ENCODE measurements around the gene CHST9. TPM values are rescaled to one million over a fixed set of nuclear protein-coding genes. Genes with fewer than 3 reads are reported as not detected.

Gene CHST9
- total and polyA plus RNA-seq, 2 of the 4 experiments (the other 2 are of a cell fraction) = not detected

DNA sequence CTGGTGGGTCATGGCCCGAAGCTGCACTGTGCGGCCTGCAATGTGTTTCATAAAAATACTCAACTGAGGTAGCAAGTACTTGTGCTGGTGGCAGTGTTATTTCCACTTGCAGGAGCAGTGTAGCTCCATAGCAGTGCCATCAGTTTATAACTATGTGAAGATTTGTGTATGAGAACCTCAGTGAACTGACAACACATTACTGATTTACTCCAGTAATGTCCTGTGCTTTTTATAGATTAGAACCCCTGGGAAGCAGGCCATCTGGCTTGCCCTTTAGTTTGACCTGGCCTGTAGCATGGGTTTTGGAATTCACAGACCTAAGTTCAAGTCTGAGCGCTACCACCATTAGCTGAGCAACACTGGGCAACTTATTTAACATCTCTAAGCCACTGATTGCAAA lies 219.9 kb downstream of the CHST9 start:
- in situ Hi-C loops (cut with MboI; ENCODE audit: low sequenced_read_pairs) (no loop called here), intact Hi-C loops (cut with micrococcal nuclease) (no loop called here), dilution Hi-C loops (cut with HindIII; ENCODE audit: low sequenced_read_pairs, unreplicated experiment) (no loop called here)
- H2BK20ac ChIP-seq (ENCODE audit: low read depth, low read length) = no peak overlapping the region
- no peak overlapping the region for H3K4ac ChIP-seq (ENCODE audit: low read depth, low read length)
- H3K9ac ChIP-seq (ENCODE audit: low read depth, low read length) = no peak overlapping the region
- no peak overlapping the region for H2BK120ac ChIP-seq (ENCODE audit: low read depth, low read length)
- H2AK9ac ChIP-seq (replicated peaks; ENCODE audit: low read depth, low read length, poor library complexity) = no peak overlapping the region
- no peak overlapping the region for H3K27ac ChIP-seq (ENCODE audit: insufficient read depth, low read length)
- H4K20me1 ChIP-seq (ENCODE audit: insufficient read depth, low read length) = no peaks in the 10 kb centered on the region
- ChIA-PET POLR2A (ENCODE audit: unreplicated experiment) (no interaction called here), CTCF (no interaction called here)
- no peak overlapping the region for H3K4me3 ChIP-seq (ENCODE audit: insufficient read depth, low read depth, low read length)
- H4K91ac ChIP-seq (ENCODE audit: insufficient read depth, low read depth, low read length) = no peak overlapping the region
- WGBS, 2 experiments (ENCODE audit: extremely low coverage in 2 of 2, insufficient read length in 1 of 2) = no CpG with 5 or more reads among the region's 3 CpGs
- H3K14ac ChIP-seq (replicated peaks; ENCODE audit: low read depth, low read length) = no peak overlapping the region
- no TSS peak for BruUV-seq (replicated peaks)
- DNase-seq (no peak), ATAC-seq (ENCODE audit: low read depth) (no peak)
- no peaks in the 10 kb centered on the region for H3K4me1 ChIP-seq (ENCODE audit: control insufficient read depth, insufficient read depth, low read length)
- no peak overlapping the region for H2AK5ac ChIP-seq (ENCODE audit: low read depth, low read length)
- H3K18ac ChIP-seq (ENCODE audit: low read depth, low read length) = no peak overlapping the region
- no peak overlapping the region for H3K23ac ChIP-seq (ENCODE audit: low read depth, low read length)
- no peak overlapping the region for H3K4me2 ChIP-seq (ENCODE audit: low read depth, low read length)
- no peak overlapping the region for H2BK5ac ChIP-seq (ENCODE audit: low read depth, low read length, poor library complexity, severe bottlenecking)
- no peak overlapping the region for H3K56ac ChIP-seq (ENCODE audit: extremely low read depth, insufficient read depth, low read length)
- H4K5ac ChIP-seq (ENCODE audit: low read depth, low read length) = no peak overlapping the region
- H3K9me3 ChIP-seq (ENCODE audit: control insufficient read depth, insufficient read depth, low read length) = no peaks in the 10 kb centered on the region
- no peaks in the 10 kb centered on the region for H3K36me3 ChIP-seq (ENCODE audit: control insufficient read depth, insufficient read depth, low read length)
- H3K27me3 ChIP-seq (ENCODE audit: control insufficient read depth, insufficient read depth, low read length) = no peaks in the 10 kb centered on the region
- H2AFZ ChIP-seq (replicated peaks; ENCODE audit: low read length, poor library complexity) = no peak overlapping the region
- no peak overlapping the region for H2BK15ac ChIP-seq (ENCODE audit: low read depth, low read length)
- TF ChIP-seq, protein P1, sequence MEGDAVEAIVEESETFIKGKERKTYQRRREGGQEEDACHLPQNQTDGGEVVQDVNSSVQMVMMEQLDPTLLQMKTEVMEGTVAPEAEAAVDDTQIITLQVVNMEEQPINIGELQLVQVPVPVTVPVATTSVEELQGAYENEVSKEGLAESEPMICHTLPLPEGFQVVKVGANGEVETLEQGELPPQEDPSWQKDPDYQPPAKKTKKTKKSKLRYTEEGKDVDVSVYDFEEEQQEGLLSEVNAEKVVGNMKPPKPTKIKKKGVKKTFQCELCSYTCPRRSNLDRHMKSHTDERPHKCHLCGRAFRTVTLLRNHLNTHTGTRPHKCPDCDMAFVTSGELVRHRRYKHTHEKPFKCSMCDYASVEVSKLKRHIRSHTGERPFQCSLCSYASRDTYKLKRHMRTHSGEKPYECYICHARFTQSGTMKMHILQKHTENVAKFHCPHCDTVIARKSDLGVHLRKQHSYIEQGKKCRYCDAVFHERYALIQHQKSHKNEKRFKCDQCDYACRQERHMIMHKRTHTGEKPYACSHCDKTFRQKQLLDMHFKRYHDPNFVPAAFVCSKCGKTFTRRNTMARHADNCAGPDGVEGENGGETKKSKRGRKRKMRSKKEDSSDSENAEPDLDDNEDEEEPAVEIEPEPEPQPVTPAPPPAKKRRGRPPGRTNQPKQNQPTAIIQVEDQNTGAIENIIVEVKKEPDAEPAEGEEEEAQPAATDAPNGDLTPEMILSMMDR (conservative IDR thresholded peaks at IDR 0.05; ENCODE audit: low read depth, low read length) = no peak
- H3K9me1 ChIP-seq (ENCODE audit: insufficient read depth, low read length) = no peaks in the 10 kb centered on the region
- H4K8ac ChIP-seq (ENCODE audit: low read depth in 2 of 2, low read length in 2 of 2) = no peak overlapping the region
- H3K79me1 ChIP-seq (ENCODE audit: low read depth in 1 of 2, low read length in 2 of 2) = no peaks in the 10 kb centered on the region

Data from IMR-90 (cell line).